Measurements from ENCODE around the gene APOBR.
"Not testable (repeated sequence)": the region's sequence is repeated elsewhere in the genome, so short reads cannot be mapped to it uniquely, and the experiment has no call there.

Gene APOBR

GRCh38 chr16:28494121-28494851 is at the start of gene APOBR:
Gene APOBR (plus strand): TSS chr16:28494643. CDS start chr16:28494682, 39 bp downstream.
- DNase-seq, result peak; percentile 87

- DNase-seq, result not testable (repeated sequence)
Measured at GRCh38 chr16:28446388-28446787, 48.1 kb upstream of the APOBR start.

GRCh38 chr16:28447081-28447480 is 47.4 kb upstream of the APOBR start:
- not testable (repeated sequence) for DNase-seq

GRCh38 chr16:28473714-28474265 is 20.7 kb upstream of the APOBR start:
- no peak for DNase-seq

- DNase-seq, result no peak
Measured at GRCh38 chr16:28475221-28475620, 19.2 kb upstream of the APOBR start.

- no peak for DNase-seq
Measured at GRCh38 chr16:28477311-28477920, 17.0 kb upstream of the APOBR start.

- no peak for DNase-seq
Measured at GRCh38 chr16:28478506-28479180, 15.8 kb upstream of the APOBR start.

- DNase-seq, result no peak
Measured at GRCh38 chr16:28482026-28482425, 12.4 kb upstream of the APOBR start.

GRCh38 chr16:28483361-28483760 is 11.1 kb upstream of the APOBR start:
- not testable (repeated sequence) for DNase-seq

GRCh38 chr16:28486266-28486665 is 8.2 kb upstream of the APOBR start:
- no peak for DNase-seq

GRCh38 chr16:28491230-28491969 is 3.0 kb upstream of the APOBR start:
- DNase-seq, result peak; percentile 44

GRCh38 chr16:28491970-28492474 is 2.4 kb upstream of the APOBR start, which contains the start of gene CLN3:
Gene CLN3 (minus strand): TSS chr16:28492074. CDS start chr16:28491759, 315 bp downstream.
- peak; percentile 88 for DNase-seq

- peak; percentile 40 for DNase-seq
Measured at GRCh38 chr16:28492511-28492910, 1.9 kb upstream of the APOBR start.

- DNase-seq, result peak; percentile 30
Measured at GRCh38 chr16:28495098-28495793, 803 bp downstream of the APOBR start.

- DNase-seq, result no peak
Measured at GRCh38 chr16:28495795-28496749, 1.6 kb downstream of the APOBR start.

- no peak for DNase-seq
Measured at GRCh38 chr16:28496844-28497243, 2.4 kb downstream of the APOBR start.

GRCh38 chr16:28497386-28497785 is 2.9 kb downstream of the APOBR start:
- no peak for DNase-seq

GRCh38 chr16:28497861-28498599 is 3.6 kb downstream of the APOBR start:
- DNase-seq, result no peak

- DNase-seq, result no peak
Measured at GRCh38 chr16:28498666-28499381, 4.4 kb downstream of the APOBR start.

Measured in stimulated activated CD8-positive, alpha-beta memory T cell treated with anti-CD3 and anti-CD28 coated beads, Interleukin-4, amount 100 ng/mL, for 48 hours (primary cell).